Loucy (cell line): ENCODE measurements around the gene NADSYN1.
A peak's percentile ranks its signal among the peaks of the same experiment; 100 is the strongest.

Source experiments
- H2AFZ ChIP-seq: fragments of 200-600 bp; sonication (generic); 2 replicates; pipeline ENCODE4 v1.6.0; 2016; ENCODE audit warnings: antibody characterized with exemption, mild to moderate bottlenecking, low read length, moderate library complexity
- H3F3A ChIP-seq: fragments of 200-600 bp; 2 replicates; pipeline ENCODE4 v1.6.0; 2016; ENCODE audit warnings: antibody characterized with exemption, low read depth, mild to moderate bottlenecking
- H3K27me3 ChIP-seq: fragments of 200-600 bp; sonication (generic); 2 replicates; pipeline ENCODE4 v1.6.1; 2014; ENCODE audit warnings: low read length, mild to moderate bottlenecking; ENCODE audit not compliant: insufficient read depth, poor library complexity, severe bottlenecking
- H3K36me3 ChIP-seq: fragments of 200-600 bp; sonication (generic); 2 replicates; pipeline ENCODE4 v1.6.1; 2016; ENCODE audit warnings: low read length; ENCODE audit not compliant: insufficient read depth
- H3K4me1 ChIP-seq: fragments of 200-600 bp; sonication (generic); 2 replicates; pipeline ENCODE4 v1.5.1; 2014; ENCODE audit warnings: low read length, mild to moderate bottlenecking; ENCODE audit not compliant: insufficient read depth, poor library complexity, severe bottlenecking
- H3K4me2 ChIP-seq: fragments of 200-600 bp; sonication (generic); 2 replicates; pipeline ENCODE4 v1.6.0; 2014; ENCODE audit warnings: antibody characterized with exemption, low read length, low read depth, mild to moderate bottlenecking; ENCODE audit not compliant: poor library complexity, severe bottlenecking
- H3K4me3 ChIP-seq: fragments of 200-600 bp; sonication (generic); 2 replicates; pipeline ENCODE4 v1.5.1; 2014; ENCODE audit warnings: low read length, mild to moderate bottlenecking, mixed read lengths; ENCODE audit not compliant: poor library complexity, severe bottlenecking
- H3K79me2 ChIP-seq: fragments of 200-600 bp; sonication (generic); 2 replicates; pipeline ENCODE4 v1.6.1; 2014; ENCODE audit warnings: low read length; ENCODE audit not compliant: insufficient read depth
- H3K9ac ChIP-seq: fragments of 200-600 bp; sonication (generic); 2 replicates; pipeline ENCODE4 v1.6.0; 2014; ENCODE audit warnings: mild to moderate bottlenecking, low read depth, low read length, moderate library complexity; ENCODE audit not compliant: poor library complexity, severe bottlenecking
- H3K9me2 ChIP-seq: fragments of 200-600 bp; sonication (generic); replicated peaks from 2 replicates; pipeline ENCODE4 v1.6.1; 2016; ENCODE audit warnings: low read depth, low read length, mixed read lengths
- H3K9me3 ChIP-seq: fragments of 200-600 bp; sonication (generic); 2 replicates; pipeline ENCODE4 v1.6.1; 2014; ENCODE audit warnings: mild to moderate bottlenecking, antibody characterized with exemption, low read length, low read depth; ENCODE audit not compliant: insufficient read depth
- H4K20me1 ChIP-seq: fragments of 200-600 bp; sonication (generic); 2 replicates; pipeline ENCODE4 v1.6.0; 2014; ENCODE audit warnings: antibody characterized with exemption, low read length, mild to moderate bottlenecking; ENCODE audit not compliant: insufficient read depth, poor library complexity, severe bottlenecking
- CTCF ChIP-seq: fragments of 200-600 bp; sonication (generic); conservative IDR thresholded peaks from 2 replicates; pipeline ENCODE4 v1.5.1; 2014; ENCODE audit warnings: mild to moderate bottlenecking, antibody characterized with exemption, low read length
- EZH2phosphoT487 ChIP-seq: fragments of 200-600 bp; IDR thresholded peaks from 2 replicates; pipeline ENCODE4 v1.6.1; 2018; ENCODE audit warnings: antibody characterized with exemption, mild to moderate bottlenecking, moderate library complexity, borderline replicate concordance

The NADSYN1 gene

GRCh38 chr11:71451596-71452198, 1.3 kb upstream of the NADSYN1 start:
- H2AFZ ChIP-seq: peak overlapping the region; percentile 88
- H3K4me2 ChIP-seq: peak overlapping the region; percentile 85
- no peaks in the 10 kb centered on the region for H3K27me3 ChIP-seq
- TF ChIP-seq EZH2phosphoT487 (no peak), CTCF (no peak)
- H3F3A ChIP-seq: peaks cover 4% of the 10 kb centered on the region; the same call in 1 of the 2 replicates
- H3K79me2 ChIP-seq: peaks cover 74% of the 10 kb centered on the region
- peaks cover 52% of the 10 kb centered on the region for H3K4me1 ChIP-seq
- H3K36me3 ChIP-seq: peaks cover 15% of the 10 kb centered on the region; the same call in 1 of the 2 replicates
- H3K9me2 ChIP-seq: no peaks in the 10 kb centered on the region
- H3K9me3 ChIP-seq: no peaks in the 10 kb centered on the region
- H4K20me1 ChIP-seq: peaks cover 9% of the 10 kb centered on the region
- peak overlapping the region; percentile 89 for H3K9ac ChIP-seq
- peak overlapping the region; percentile 82 for H3K4me3 ChIP-seq

GRCh38 chr11:71452199-71453036, 585 bp upstream of the NADSYN1 start:
- no peaks in the 10 kb centered on the region for H3K9me3 ChIP-seq
- peaks cover 4% of the 10 kb centered on the region; the same call in 1 of the 2 replicates for H3F3A ChIP-seq
- H3K79me2 ChIP-seq: peaks cover 73% of the 10 kb centered on the region
- H3K36me3 ChIP-seq: peaks cover 22% of the 10 kb centered on the region; the same call in 1 of the 2 replicates
- no peaks in the 10 kb centered on the region for H3K27me3 ChIP-seq
- peaks cover 46% of the 10 kb centered on the region for H3K4me1 ChIP-seq
- H4K20me1 ChIP-seq: peaks cover 9% of the 10 kb centered on the region
- TF ChIP-seq EZH2phosphoT487 (no peak), CTCF (no peak)
- H3K9ac ChIP-seq: peak overlapping the region; percentile 89
- peak overlapping the region; percentile 82 for H3K4me3 ChIP-seq
- no peaks in the 10 kb centered on the region for H3K9me2 ChIP-seq
- H2AFZ ChIP-seq: peak overlapping the region; percentile 88
- peak overlapping the region; percentile 85 for H3K4me2 ChIP-seq

GRCh38 chr11:71453918-71454304, 908 bp downstream of the NADSYN1 start:
- Histone ChIP-seq H3K27me3 (no peaks in the 10 kb centered on the region), H3K9ac (peak overlapping the region; percentile 89), H3K4me1 (peaks cover 43% of the 10 kb centered on the region), H2AFZ (no peak overlapping the region), H3K9me3 (no peaks in the 10 kb centered on the region), H3K79me2 (peaks cover 69% of the 10 kb centered on the region), H3K36me3 (peaks cover 33% of the 10 kb centered on the region; the same call in 1 of the 2 replicates), H3F3A (peaks cover 4% of the 10 kb centered on the region; the same call in 1 of the 2 replicates), H4K20me1 (peaks cover 9% of the 10 kb centered on the region), H3K4me2 (peak overlapping the region; percentile 74), H3K9me2 (no peaks in the 10 kb centered on the region), H3K4me3 (peak overlapping the region; percentile 82)
- TF ChIP-seq EZH2phosphoT487: no peak
- no peak for TF ChIP-seq CTCF
